Stimulated activated CD4-positive, alpha-beta T cell treated with anti-CD3 and anti-CD28 coated beads, Interleukin-1b, Interleukin-23, amount 100 ng/mL, for 1 hour (primary cell): Measurements from ENCODE around the gene MIEF1.

Experiments
- DNase-seq, 2 donors: peaks; one replicate each; pipeline ENCODE4 v3.0.0-alpha.2; 2020; ENCODE audit warnings: low read depth in 2 of 2

The MIEF1 gene

DNA sequence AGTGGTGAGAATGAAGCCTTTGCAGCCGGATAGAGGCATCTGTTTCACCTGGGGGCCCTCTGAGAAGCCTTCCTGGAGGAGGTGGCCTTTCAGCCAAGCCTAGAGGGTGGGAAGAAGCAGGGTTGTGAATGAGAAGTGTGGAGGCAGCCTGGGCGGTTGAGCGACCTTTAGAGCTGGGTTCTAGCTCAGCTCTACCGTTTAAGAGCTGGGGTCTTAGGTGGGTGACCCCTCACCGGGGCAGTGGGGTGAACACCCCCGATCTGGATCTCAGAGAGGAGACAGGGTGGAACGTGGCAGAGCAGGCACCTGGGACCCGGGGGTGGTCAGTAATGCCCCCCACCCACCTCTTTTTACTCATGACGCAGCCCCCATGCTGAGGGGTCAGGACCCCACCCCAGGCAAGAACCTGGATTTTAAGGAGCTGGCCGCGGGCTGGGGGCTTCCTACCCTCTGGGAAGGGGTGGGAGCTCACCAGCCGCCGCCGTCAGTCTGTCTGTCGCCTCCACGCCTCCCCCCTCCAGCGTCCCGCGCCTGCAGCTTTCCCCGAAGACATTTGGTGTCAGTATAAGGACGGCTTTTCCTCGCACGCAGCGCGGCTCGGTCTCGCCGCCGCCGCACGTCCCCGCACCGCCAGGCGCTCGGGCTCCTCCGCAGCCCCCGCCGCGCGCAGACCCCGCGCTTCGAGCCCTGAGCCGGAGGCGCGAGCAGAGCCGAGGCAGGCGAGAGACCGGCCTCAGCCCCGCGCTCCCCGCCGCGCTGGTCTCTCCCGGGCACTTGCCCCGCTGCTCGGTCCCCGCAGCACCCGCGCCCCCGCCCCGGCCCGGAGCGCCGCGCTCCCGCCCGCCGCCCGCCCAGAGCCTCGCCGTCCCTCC lies 55.1 kb downstream of the MIEF1 start:
- DNase-seq = peak in 1 of 2 donors; percentile 14

DNA sequence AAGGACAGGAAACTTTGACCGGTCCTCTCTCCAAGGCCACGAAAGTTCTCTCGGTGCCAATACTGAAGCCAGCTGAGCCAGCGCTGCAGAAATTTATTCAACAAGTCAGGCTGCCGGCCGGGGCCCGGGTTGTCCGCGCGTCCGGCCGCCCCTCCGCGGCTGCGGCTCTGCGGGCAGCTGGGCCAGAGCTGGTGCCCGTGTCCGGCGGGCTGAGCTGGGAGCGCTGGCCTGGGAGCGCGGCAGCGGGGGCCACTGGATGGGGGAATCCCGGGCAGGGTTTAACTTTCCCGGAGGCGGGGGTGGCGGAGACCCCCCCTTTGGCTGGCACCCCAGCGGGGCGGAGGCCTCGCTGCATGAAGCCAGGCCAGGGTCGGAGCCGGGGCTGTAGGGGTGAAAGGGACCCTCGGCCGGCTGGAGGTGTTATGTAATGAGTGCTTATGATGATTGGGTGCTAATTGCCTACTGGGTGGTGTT lies 56.2 kb downstream of the MIEF1 start:
- no peak for DNase-seq

DNA sequence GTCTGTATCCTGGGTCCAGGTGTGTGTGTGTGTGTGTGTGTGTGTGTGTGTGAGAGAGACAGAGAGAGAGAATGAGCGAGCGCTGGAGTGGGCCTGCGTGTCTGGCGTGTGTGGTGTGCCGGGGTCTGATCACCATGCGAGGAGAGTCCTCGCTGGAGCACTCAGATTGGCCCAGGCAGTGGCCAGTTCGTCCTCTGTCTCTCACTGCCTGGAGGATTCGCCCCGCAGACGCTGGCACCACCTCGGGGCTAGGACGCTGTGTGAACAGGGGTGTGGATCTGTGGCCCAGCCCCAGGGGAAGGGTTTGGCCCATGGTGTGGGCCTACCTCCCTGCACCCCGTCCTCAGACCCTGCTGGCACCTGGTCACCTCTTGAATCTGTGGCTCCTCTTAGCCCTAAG lies 56.9 kb downstream of the MIEF1 start:
- no peak for DNase-seq

DNA sequence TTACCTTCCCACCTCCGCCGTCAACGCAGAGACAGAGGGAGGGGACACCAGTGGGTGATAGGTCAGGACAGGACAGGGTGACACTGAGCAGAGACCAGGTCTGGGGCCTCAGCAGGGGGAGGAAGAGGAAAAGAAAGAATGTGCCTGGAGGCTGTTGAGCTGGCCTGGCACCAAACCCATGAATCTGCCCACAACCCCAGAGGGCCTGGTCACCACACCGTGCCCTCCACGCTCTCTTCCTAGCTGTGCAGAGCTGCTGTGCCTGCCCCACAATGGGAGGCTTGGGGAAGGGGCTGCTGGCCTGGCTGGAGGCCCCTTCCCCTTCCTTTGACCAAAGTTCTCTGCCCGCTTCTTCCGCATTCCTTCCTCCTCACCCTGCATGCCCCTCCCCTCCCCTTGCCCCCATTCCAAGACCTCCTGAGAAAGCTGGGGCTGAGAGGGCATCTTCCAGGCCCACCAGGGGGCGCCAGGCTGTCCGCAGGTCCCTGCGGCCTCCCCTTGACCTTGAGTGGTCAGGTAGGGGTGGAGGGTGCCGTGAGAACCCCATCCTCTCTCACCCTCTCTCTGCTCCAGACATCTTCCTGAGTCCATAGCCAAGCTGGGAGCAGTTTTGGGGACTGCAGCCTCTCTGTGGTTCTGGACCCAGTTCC lies 57.5 kb downstream of the MIEF1 start:
- no peak for DNase-seq

DNA sequence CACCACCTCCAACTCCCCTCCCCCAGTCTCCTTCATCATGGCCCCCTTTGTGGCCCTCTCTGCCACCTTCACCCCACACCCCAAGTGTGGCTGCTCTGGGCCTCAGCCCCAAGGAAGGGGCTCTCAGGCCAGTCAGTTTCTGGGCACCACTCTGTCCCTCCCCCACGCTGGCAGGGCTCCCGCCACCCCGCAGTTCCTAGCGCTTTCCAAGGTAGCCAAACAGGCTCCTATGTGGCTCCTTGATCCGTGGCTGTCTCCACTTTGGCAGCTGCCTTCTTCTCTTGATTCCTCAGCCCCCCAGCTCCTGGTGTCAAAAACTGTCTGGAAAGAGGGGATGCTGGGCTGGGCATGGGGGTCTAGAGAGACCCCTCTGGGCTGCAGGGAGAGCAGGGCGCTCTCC lies 58.0 kb downstream of the MIEF1 start:
- no peak for DNase-seq

DNA sequence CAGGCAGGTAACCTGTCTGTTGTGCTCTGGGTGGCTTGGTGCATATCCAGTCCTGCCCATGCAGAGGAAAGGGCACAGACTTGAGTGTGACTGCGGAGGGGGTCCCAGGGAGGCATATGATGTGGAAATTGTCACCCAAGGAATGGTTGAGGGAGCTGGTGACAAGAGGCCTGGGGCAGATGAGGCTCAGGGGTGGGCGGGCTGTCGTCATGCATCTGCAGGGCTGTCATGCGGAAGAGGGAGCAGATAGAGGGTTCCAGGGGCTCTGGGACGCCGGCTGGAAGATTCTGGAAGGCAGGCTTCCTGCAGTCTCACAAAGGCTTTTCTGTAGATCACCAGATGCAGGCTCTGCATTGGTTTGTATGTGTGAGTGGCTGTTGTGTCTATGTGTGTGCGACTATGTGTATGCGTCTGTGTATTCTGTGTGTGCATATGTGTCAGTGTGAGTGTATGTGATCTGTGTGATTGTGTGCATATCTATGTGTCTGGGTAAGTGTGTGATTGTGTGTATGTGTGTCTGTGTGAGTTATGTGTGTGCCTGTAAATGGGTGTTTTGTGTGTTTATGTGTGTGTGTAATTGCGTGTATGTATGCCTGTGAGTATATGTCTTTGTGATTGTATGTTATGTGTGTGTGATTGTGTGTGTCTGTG lies 60.9 kb downstream of the MIEF1 start:
- DNase-seq = no peak

DNA sequence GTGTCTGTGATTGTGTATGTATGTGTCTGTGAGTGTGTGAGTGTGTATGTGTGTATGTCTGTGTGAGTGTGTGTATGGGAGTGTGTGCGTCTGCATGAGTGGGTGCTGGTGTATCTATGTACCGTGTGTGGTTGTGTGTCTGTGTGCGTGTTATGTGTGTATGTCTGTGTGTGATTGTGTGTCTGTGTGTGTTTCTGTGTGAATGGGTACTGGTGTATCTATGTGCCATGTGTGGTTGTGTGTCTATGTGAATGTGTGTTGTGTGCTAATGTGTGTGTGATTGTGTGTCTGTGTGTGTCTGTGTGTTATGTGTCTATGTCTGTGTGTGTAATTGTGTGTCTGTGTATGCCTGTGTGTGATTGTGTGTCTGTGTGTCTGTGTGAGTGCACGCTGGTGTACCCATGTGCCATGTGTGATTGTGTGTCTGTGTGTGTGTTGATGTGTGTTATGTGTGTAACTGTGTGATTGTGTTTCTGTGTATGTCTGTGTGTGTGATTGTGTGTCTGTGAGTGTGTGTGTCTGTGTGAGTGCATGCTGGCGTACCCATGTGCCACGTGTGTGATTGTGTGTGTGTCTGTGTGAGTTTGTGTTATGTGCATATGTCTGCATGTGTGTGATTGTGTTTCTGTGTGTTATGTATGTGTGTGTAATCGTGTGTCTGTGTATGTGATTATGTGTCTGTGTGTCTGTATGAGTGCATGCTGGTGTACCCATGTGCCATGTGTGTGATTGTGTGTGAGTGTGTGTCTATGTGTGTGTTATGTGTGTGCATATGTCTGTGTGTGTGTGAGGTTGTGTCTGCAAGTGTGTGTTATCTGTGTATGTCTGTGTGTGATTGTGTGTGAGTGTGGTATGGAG lies 61.7 kb downstream of the MIEF1 start:
- DNase-seq = no peak

DNA sequence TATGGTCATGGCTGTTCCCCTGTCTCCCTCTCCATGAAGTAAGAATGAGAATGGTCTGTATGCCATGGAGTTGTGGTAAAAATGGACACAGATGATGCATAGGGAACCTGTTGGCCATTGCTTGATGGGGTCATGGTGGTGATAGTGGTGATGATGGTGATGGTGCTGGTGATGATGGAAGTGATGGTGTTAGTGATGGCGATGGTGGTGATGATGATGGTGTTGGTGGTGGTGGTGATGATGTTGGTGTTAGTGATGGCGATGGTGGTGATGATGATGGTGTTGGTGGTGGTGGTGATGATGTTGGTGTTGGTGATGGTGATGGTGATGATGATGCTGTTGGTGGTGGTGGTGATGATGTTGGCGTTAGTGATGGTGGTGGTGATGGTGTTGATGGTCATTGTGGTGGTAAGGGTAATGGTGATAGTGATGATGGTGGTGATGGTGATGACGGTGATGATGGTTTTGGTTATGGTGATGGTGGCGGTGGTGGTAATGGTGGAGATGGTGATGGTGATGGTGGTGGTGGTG lies 63.4 kb downstream of the MIEF1 start:
- DNase-seq = no peak

DNA sequence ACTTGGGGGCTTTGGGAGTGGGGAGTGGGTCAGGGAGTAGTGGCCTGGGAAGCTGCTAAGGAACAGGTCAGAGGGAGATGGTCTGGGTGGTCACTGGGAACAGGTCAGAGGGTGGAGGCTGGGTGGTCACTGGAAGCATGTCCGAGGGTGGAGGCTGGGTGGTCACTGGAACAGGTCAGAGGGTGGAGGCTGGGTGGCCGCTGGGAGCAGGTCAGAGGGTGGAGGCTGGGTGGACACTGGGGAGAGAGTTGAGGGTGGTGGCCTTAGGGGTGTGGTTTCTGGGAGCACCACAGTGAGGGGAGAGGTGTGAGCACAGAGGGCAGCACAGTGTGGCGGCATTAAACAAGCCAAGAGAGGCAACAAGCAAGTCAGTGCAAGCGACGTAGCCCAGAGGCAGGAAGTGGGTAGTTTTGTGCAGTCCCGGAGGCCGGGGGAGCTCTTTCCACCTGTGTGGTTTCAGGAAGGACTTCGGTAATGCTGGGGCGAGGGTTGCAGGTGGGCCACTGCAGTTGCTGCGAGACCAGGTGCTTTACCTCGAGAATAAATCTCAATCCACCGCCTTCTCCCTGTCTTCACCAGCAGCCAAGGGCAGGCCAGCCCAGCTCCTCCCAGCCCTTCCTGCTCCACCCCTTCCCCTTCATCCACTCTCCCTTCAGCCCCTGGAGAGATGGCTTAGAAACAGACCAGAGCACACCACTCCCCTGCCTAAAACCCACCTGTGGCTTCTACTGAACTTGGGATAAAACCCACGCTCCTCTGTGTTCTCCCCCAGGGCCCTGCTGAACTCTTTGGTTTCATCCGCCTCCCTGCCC lies 65.3 kb downstream of the MIEF1 start:
- DNase-seq = peak in 1 of 2 donors; percentile 22
